HPDE6-E6E7 (cell line): ENCODE results near the gene VAMP2.

Source experiments
- DNase-seq: peaks from one replicate; pipeline ENCODE4 v3.0.0; 2011; ENCODE audit warnings: missing footprints; ENCODE audit errors: extremely low spot score

The VAMP2 gene

DNA sequence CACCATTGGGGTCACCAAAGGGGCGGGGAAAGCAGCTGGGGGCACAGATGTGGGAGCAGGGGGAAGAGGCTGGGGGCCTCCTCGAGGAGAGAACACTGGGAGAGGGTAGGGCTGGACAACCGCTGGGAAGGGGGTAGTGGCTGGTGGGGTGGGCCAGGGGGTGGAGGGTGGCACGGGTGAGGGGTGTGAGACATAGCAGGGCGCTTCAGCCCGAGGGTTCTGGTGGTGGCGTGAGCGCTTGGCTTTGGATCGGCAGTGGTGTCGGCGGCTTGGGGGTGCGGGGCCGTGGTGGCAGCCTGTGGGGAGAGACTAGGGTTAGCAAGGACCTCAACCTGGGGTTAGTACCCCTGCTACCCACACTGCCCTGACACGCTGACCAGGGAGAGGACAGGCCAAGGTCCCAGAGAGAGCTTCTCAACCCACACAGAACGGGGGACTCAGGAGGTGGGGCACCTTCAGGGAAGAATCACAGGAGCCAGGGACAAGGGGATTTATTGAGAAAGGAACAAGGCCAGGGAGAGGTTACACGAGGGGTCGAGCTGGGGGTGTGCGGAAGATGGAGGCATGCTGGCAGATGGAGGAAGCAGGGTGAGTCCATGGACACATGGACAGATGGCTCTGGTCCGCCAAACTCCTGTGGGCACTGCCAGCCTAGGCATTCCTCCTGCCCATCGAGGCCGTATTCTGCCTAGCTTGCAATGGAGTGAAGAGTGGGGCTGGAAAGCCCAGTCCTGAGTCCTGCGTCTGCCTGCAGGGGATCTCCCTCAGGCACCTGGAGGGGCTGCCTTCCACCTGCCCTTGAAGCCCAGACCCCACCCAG is 19.0 kb downstream of the VAMP2 start:
- DNase-seq, result no peak

- no peak for DNase-seq
Observed at GRCh38 chr17:8142887-8143580, 19.7 kb downstream of the VAMP2 start.

DNA sequence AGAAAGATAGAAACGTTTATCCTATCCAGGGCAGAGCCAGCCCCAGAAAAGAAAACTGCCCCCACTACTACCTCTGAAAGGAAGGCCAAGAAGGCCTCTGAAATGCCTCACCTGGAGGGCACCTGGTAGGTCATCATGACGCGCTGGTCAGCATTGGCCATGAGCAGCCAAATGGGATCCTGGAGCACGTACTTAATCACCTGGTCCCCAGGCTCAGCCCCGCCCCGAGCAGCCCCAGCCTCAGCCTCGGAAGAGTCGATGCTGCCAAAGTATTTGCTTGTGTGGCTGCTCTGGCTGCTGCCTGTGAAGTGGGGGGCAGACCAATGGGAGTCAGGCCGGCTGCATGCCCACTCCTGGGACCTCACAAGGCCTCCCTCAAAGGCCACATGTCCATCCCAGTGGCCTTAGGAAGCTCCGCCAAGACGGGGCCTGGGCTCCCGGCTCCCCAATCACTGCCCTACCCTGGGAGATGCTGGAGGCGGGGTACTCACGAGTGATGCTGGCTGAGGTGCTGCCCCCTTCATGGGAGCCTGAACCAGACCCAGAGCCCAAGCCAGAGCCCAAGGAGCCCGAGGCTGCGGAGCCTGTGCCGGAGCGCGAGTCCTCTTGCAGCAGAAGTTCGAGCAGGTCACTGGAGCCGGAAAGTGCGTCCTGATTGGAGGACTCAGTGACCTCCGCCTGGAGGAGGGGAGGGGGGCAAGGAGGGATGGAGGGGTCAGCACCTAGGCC is 20.4 kb downstream of the VAMP2 start:
- no peak for DNase-seq

- DNase-seq, result no peak
Observed at GRCh38 chr17:8141741-8142140, 21.0 kb downstream of the VAMP2 start.

DNA sequence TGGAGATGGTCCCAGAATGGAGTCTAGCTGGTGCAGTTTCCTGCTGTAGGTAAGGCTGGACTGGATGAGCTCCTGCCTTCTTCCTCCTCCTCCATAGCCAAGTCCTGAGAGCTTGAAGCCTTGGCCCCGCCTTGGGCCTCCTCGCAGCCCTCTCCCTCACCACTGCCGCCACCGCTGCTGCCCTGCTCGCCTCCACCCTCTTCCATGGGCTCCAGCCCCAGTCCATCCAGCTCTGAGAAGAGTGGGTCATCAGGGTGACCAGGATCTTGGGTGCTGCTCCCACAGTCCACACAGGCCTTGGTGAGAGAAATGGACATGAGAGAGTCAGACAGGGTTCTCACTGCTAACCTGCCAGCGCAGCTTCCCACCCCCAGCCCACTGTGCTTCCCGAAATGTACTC is 21.7 kb downstream of the VAMP2 start:
- DNase-seq, result no peak

DNA sequence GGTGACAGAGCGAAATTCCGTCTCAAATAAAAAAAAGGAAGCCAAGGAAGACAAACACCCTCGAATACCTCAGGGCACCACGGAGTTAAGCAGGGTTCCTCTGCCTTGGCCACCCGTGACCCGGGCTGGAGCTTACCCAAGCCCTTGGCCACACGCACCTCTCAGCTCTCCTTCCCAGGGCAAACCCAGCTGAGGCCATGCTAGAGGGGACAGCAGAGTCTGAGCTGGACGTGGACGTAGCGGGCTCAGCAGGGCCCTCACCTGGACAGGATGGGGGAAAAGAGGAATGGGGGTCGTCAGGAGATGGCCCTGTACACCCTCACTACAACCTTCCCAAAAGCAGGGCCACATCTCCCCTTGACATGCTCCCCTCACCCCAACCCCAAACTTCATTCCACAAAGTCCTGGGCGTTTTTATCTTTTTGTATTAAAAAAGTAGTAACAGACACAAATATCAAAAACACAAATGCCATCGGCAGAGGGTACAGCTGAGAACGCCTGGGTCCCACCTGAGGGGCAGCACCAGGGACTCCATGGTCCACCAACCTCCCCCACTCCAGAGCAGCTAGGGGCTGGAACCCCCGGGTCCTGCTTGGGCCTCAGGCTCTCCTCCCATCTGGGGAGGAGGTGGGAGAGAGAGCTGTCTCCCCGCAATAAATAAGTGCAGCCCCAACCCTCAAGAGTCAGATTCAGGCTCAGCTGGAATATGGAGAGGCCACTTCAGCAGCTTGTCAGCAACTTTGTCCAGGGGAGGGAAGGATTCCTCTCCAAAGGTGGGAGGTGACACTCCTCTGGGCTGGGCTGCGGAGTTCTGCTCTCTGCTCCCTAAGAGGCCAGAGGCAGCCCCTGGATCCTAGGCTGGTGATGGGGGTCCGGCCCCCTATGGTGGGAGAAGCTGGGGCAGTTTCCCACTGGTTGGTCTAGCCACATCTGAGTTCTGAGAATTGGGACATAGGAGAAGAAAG is 22.4 kb downstream of the VAMP2 start:
- no peak for DNase-seq

DNA sequence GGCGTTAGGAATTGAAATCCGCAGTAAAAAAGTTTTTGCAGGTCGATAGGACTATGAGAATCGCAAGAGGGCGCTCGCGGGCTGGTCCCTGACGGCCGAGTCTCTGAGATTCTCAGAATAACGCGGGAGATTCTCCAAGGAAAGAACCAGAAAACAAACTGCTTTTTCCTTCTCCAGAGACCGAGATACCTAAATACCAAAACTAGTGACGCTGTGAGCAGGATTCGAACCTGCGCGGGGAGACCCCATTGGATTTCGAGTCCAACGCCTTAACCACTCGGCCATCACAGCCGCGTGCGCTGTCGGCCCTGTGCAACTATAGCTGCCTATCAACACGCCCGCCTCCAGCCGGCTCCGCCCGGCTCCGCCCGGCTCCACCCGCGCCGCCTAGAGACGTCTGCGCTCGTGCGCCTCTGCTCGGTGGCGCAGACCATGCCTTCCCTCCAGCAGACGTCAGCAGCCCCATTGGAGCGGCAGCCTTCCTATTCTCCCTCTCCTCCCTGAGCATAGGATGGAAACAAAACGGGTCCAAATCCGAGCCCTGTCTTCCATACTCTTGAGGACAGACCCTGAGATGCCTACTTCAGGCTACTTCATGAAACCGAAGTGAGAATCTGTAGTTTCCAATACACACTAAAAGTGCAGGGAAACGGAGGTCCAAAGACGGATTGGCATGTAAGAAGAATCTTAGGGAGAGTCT is 23.9 kb downstream of the VAMP2 start:
- DNase-seq, result no peak

GRCh38 chr17:8138374-8138671 is 24.4 kb downstream of the VAMP2 start:
- no peak for DNase-seq

- DNase-seq, result no peak
Observed at GRCh38 chr17:8137645-8138373, 24.9 kb downstream of the VAMP2 start.

- no peak for DNase-seq
Observed at GRCh38 chr17:8133941-8134340, 28.8 kb downstream of the VAMP2 start.

- DNase-seq, result no peak
Observed at GRCh38 chr17:8133399-8133798, 29.3 kb downstream of the VAMP2 start.

- DNase-seq, result no peak
Observed at GRCh38 chr17:8131844-8132441, 30.8 kb downstream of the VAMP2 start.

- no peak for DNase-seq
Observed at GRCh38 chr17:8128125-8128784, 34.5 kb downstream of the VAMP2 start.

DNA sequence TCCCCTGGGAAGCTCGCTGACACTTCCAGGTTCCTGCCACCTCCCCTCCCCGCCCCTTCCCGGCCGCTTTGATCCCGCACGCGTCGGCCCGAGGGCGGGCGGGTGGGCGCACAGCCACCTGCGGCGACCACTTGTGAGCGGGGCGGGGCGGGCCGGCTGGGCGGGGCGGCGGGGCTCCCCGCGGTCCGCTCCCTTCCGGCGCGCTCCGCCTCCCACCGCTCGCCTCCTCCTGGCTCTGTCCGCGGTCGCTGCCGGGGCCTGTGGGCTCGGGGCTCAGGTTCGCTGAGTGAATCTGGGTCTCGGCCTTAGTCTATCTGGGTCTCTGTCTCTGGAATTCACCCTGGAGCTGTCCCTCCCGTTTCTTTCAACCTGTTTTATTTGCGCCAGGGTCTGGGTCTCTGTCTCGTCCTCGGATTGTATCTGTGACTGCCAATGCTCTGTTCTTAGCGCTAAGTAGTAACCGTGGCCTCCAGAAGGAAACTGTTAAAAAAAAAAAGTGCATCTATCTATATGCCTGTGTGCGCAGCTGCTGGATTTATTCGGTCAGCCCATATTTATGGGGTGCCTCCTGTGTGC is 36.2 kb downstream of the VAMP2 start:
- DNase-seq, result no peak

GRCh38 chr17:8125947-8126490 is 36.7 kb downstream of the VAMP2 start:
- no peak for DNase-seq

- DNase-seq, result no peak
Observed at GRCh38 chr17:8125154-8125946, 37.4 kb downstream of the VAMP2 start.

DNA sequence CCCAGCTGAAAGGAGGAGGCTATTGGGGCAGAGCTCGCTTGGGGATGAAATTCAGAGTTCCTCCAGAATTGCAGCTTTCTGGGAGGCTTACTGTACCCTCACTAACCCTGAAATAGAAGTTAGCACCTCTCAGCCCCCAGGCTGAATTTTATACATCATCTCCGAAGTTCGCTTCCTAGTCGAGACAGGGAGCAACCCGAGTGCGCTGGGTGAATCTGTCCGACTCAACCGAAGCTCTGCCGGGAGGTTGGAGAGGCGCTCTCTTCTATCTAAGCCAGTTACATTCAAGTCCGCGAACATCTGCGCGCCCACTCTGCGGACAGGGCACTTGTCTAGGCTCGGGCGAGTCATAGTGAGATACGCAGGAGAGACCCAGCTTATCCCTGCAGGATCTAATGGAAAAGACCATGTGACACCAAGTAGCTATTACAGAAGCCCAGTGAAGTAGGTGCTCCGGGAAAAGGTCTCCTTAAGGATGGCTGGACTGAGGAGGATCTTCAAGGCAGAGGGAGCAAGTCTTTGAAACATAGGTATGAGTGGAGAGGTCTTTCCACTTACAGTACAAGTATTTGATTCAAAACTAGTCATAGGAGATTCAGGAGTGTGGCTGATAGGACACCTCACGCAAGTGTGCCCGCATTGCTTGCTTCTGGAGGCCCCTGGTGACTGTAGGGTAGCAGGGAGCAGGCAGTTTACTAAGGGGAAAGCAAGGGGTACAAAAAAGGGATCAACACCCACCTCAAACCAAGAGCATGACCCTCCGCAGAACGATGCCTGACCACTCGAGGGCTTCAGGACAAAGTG is 38.2 kb downstream of the VAMP2 start:
- no peak for DNase-seq
